Measurements from ENCODE around the gene CST5.
"Not testable (repeated sequence)": the region's sequence is repeated elsewhere in the genome, so short reads cannot be mapped to it uniquely, and the experiment has no call there.

Gene CST5

DNA sequence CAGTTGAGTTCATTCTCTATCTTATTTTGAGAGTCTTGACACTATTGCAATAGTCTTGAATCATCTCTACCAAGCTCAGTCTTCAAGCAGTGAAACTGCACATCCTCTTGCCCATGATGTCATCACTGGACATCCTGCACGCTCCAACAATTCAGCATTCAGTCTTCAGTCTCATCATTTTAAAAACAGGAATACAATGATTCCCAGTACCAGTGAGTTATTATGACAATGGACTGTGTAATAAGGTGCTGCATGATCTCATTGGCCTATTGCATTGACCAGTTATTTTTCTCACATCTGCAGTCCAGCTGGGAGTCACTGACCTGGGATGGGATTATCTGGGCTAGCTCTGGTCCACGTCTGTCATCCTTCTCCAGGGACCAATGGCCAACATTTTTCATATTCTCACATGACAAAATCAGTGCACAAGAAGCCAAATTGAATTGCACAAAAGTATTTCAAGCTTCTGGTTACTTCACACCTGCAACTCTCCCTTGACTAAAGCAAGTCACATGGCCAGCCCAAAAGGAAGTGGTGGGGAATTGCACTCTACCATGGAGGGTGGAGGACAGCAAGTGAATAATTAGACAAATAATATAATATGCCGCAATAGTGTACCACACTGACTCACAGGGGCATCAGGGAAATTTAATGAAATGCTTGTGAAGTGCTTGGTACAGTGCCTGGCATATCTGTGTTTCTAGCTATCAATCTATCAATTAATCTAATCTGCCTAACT lies 46.6 kb downstream of the CST5 start:
- no peak for DNase-seq

GRCh38 chr20:23831961-23832360 lies 47.6 kb downstream of the CST5 start:
- not testable (repeated sequence) for DNase-seq

GRCh38 chr20:23826541-23827021 lies 53.0 kb downstream of the CST5 start, which contains the start of gene CST2:
CST2 (minus strand) TSS chr20:23826729; CDS start chr20:23826660, 69 bp downstream.
- no peak for DNase-seq
